HG03469 (cell line): ENCODE measurements around the gene RNASEH2C.
"Not testable (repeated sequence)": the region's sequence is repeated elsewhere in the genome, so short reads cannot be mapped to it uniquely, and the experiment has no call there.

Experiments
- ATAC-seq: cut with Tn5 transposase; IDR thresholded peaks from one replicate; pipeline ENCODE4 v1.9.1; 2021; ENCODE audit warnings: mild to moderate bottlenecking, moderate library complexity, moderate number of reproducible peaks; ENCODE audit not compliant: unreplicated experiment

Gene RNASEH2C

DNA sequence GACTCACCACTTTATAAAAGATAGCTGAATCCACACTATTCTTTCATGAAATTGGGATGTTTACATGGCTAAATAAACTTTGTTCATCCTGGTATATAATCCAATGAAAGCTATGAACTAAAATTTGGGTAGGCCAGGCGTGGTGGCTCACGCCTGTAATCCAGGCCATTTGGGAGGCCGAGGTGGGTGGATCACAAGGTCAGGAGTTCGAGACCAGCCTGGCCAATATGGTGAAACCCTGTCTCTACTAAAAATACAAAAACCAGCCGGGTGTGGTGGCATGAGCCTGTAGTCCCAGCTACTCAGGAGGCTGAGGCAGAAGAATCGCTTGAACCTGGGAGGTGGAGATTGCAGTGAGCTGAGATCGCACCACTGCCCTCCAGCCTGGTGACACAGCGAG is 28.8 kb downstream of the RNASEH2C start:
- not testable (repeated sequence) for ATAC-seq

DNA sequence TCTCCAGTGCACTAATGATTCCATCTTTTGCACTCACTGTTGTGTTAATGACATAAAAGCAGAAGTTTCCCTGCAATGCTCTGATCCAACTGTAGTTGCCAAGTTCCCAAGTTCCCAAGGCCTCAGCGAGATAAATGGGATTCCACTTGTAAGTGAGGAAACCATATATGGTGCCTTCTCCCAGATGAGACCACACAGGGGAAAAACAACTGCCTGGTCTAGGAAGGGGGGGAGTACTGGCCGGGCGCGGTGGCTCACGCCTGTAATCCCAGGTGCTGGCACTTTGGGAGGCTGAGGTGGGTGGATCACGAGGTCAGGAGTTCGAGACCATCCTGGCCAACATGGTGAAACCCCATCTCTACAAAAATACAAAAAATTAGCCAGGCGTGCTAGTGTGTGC is 34.6 kb downstream of the RNASEH2C start:
- ATAC-seq: no peak

DNA sequence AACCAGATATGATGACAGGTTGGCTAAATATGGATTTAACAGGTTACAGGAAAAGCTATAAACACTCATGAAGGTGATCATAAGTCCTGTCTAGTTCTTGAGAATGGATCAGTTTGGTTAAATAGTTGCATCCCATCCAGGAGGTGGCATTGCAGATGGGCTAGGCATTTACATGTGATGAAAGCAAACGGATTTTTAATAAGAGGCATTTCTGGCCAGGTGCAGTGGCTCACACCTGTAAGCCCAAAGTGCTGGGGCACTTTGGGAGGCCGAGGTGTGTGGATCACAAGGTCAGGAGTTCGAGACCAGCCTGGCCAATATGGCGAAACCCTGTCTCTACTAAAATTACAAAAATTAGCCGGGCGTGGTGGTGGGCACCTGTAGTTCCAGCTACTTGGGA is 37.1 kb downstream of the RNASEH2C start:
- ATAC-seq: not testable (repeated sequence)

DNA sequence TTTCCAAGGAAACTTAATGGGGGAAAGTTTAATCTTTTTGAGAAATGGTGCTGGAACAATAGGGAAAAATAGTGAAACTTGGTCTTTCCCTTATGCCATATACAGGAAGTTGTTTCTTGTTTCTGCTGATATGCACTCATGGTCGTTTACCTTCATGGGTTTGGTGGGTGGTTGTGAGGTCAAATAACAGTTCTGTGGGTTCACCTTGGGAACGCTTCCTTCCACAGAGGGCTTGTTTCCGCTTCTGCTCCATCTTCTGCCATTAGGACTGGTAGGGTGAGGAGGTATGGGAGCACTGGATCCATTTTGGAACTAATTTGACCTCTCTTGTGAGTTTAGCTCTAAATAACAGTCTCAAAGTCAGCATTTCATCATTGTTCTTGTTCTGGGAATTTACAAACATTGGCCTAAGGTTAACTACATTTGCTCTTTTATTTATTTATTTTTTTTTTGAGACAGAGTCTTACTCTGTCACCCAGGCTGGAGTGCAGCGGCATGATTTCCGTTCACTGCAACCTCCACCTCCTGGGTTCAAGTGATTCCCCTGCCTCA is 40.3 kb downstream of the RNASEH2C start:
- ATAC-seq: no peak

DNA sequence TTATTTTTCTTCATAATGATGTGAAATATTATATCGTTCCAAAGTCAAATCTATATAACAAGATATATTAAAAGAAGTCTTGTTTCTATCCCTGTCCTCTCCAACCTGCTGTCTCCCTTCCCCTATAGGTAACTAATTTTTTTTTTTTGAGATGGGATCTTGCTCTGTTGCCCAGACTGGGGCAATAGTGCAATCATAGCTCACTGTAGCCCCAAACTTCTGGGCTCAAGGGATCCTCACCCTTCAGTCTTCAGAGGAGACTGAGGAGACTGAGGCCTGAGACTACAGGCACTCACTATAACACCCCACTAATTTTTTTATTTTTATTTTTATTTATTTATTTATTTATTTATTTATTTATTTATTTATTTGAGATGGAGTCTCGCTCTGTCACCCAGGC is 47.6 kb downstream of the RNASEH2C start:
- no peak for ATAC-seq

DNA sequence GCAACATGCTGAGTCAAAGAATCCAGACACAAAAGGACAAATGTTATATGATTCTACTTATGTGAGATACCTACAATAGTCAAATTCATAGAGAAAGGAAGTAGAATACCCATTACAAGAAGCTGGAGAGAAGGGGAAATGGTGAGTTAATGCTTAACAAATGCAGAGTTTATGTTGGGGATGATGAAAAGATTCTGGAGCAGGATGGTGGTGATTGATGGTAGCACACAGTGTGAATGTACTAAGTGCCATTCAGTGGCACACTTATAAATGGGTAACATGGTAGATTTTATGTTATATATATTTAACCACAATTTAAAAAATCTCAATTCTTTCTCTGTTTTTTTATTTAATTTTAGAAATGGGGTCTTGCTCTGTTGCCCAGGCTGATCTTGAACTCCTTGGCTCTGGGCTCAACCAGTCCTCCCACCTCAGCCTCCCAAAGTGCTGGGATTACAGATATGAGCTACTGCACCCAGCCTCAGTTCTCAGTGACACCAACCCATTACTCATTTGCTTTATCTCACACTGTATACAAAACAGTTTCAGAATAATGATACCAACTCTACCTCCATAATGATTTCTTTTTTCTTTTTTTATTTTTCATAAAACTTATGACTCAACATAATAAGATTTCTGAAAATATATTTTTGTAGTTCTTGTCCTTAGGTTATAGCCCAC is 48.3 kb downstream of the RNASEH2C start:
- ATAC-seq: no peak
